Hematopoietic multipotent progenitor cell treated with erythropoietin and hydrocortisone succinate and interleukin-3 and kit ligand, for 6 days (in vitro differentiated cells): Measurements from ENCODE around the gene RBMX.
A peak's percentile ranks its signal among the peaks of the same experiment; 100 is the strongest.
"Not testable (repeated sequence)": the region's sequence is repeated elsewhere in the genome, so short reads cannot be mapped to it uniquely, and the experiment has no call there.

ENCODE experiments used
- DNase-seq: peaks from one replicate; pipeline ENCODE4 v3.0.0-alpha.2; 2015

RBMX gene

DNA sequence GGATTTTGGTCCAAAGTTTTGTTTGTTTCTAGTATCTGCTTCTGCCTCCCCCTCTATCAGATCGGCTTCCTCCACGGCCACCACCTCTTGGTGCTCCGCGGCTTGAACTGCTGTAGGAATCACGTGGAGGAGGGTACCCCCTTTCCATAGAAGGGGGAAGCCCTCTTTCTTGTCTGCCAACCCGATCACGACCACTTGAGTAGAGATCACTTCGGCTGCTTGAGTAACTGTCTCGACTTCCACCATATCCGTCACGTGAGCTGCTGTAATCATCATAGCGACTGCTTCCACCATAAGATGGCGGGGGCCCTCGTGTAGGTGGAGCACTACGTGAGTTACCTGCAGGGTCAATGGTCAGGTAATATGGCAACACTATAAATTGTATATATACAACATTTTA lies 6.4 kb downstream of the RBMX start:
- not testable (repeated sequence) for DNase-seq

DNA sequence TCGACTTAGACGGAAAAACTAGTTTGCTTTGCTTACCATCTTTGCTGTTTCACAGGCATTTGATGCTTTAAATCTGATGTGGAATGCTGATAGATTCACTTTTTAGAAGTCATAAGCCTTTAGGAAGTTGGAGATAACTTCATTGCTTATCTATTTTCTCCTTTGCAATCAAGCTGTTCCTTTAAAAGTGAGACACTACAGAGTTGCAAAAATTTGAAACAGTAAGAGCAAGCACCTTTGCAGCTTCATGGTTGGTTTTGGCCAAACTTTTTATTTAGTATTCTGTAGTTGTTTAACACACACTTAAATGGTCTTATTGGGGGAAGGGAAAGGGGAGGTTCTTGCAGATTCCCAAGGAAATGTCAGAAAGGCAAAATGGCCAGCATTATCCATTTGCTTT lies 7.3 kb downstream of the RBMX start:
- DNase-seq, result not testable (repeated sequence)

DNA sequence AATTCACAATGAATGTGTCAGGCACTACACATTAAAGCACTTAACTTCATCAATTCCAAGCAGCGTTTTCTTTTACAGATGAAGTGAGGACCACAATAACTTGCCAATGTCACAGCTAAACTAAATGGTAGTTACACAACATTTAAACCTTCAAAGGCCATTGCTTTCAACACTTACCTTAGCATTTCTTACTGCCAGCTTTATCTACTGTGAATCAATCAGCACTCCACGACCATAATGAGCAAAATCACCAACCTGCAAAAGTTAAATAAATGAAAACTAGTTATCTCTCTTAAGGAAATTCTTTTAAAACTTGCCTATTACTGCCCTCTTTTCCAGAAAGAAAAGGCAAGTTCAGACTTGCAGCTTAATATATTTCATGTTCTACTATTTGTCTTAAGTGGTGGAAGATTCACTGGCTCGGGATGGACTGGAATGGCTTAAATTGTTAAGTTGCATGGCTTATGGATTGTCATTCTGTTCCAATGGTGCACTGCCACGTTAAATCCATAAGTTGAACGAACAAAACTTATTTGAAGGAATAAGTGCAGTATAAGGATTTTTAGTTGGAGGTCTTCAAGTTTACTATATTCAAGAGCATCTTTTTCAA lies 8.3 kb downstream of the RBMX start:
- DNase-seq, result no peak

DNA sequence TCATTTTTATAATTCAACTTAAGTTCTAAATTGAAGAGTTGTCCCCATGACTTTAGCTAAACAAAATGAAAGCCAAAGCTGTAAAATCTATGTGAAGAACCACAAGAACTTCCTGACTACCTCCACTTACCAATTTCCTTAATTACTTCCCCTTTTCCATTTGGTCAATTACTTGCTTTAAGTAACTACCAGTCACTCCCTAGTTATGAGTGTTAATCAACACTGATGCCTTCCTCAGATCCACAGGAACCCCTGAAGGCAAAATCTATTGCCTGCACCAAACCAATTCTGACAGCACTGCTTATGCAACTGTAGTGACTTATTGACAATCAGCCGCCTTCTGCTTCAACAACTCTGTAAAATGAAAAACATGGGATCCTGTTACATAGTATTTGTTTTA lies 10.5 kb downstream of the RBMX start:
- DNase-seq, result no peak

DNA sequence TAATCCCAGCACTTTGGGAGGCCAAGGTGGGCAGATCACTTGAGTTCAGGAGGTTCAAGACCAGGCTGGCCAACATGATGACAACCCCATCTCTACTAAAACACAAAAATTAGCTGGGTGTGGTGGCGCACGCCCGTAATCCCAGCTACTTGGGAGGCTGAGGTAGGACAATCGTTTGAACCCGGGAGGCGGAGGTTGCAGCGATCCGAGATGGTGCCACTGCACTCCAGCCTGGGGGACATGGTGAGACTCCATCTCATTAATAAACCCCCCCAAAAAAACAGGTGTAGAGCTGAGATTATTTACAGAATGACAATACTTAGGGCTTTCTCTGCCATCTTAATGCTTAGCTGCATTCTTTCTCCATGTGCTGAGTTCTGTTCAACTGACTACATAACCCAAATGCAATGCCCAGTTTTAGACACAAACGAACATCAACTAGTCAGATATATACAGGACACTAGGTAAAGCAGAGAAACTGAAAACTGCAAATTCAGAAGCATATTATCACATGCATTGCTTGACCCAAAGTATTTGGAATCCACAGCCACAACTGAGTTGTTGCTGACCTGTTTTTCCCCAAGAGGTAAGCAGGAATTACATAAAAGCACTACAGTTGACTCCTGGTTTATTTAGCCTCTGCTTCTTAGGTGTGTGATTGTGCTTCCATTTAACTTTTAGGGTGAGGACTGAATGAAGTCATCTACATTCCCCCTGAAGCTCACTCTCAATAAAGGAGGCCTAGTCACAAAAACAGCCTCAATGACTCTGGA lies 12.1 kb downstream of the RBMX start:
- DNase-seq, result no peak

DNA sequence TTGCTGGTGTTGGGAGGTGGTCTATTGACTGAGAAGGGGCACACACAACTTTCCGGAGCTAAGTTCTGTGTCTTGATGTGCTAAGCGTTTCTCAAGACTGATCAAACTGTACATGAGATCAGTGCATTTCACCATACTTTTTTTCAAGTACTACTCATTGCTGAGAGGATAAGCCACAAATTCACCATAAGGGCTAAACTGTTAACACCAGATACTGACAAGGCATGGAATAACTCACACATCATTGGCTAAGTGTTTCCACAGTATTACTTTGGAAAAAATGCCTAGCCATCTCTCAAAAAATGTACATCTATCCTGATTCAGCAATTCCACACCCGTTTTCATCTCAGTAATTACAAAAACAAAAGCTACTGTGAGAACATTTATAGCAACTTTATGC lies 13.0 kb downstream of the RBMX start:
- no peak for DNase-seq

DNA sequence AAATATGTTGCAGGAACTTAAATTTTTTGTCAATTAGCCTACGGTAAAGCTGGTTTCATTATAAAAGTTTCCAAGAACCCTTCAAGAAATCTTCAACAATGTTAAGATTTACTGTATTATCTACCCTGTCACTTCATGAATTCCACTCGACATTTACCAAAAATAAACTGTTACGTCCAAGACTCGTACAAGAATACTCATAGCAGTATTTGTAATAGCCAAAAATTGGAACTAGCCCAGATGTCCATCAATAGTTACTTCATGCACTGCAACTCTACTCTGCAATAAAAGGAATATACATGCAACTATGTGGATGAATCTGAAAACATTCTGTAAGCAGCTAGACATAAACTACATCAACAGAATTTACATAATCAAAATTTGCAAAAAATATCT lies 13.4 kb downstream of the RBMX start:
- no peak for DNase-seq

DNA sequence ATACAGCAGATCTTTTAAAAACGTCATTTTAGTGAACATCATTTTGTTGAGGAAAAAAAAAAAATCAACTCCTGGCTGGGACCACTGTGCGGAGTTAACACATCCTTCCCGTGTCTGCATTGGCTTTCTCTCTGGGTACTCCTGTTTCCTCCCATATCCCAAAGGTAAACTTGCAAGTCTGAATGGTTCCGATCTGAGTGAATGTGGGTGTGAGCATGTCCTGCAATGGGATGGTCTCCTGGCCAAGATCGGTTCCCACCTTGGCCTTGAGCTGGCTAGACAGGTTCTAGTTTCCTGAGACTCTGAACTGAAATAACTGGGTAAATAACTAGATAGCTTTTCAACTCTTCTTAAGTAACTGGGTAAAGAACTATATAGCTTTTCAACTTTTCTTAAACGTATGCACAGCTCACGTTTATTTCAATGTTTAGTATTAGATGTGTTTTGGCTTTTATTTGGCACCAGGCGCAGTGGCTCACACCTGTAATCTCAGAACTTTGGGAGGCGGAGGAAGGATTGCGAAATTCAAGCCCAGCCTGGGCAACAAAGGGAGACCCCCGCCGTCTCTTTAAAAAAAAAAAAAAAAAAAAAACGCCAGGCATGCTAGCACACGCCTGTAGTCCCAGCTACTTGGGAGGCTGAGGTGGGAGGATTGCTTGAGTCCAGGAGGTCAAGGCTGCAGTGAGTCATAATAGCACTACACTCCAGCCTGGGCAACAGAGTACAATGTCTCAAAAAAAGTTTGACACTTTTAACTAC lies 14.0 kb downstream of the RBMX start:
- DNase-seq, result no peak

DNA sequence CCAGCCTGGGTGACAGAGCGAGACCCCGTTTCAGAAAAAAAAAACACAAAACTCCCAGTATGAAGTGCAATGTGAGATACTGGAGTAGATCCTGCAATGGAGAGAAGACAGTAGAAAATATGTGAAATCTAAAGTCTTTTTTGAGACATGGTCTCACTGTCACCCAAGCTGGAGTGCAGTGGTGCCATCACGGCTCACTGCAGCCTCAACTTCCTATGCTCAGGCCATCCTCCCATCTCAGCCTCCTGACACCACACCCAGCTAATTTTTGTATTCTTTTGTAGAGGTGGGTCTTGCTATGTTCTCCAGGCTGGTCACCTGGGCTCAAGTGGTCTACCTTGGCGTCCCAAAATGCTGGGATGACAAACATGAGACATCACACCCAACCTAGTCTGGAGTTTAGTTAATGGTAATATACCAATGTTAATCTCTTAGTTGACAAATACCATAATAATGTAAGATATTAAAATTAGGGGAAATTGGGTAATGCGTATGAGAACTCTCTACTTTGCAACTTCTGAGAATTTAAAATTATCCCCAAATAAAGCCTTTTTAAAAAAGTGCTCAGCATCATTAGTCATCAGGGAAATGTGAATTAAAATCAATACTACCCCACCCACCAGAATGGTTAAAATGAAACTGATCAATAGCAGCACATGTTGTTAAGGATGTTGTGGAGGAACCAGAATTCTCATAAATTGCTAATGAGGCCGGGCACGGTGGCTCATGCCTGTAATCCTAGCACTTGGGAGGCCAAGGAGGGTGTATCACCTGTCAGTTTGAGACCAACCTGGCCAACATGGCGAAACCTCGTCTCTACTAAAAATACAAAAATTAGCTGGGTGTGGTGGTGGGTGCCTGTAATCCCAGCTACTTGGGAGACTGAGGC lies 15.0 kb downstream of the RBMX start:
- DNase-seq, result no peak

DNA sequence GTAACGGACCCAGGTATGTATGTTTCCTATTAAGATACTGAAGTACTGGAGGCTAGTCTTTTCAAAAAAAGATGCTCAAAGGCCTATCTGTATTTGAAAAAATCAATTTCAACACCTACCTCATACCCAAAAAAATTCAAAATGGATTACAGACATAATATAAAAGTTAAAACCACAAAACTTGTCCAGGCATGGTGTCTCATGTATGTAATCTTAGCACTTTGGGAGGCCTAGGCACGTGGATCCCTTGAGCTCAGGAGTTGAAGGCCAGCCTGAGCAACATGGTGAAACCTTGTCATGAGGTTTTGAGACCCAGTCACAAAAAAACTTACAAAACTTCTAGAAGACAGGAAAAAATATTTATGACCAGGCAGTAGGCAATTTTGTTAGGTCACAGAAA lies 16.7 kb downstream of the RBMX start:
- no peak for DNase-seq

DNA sequence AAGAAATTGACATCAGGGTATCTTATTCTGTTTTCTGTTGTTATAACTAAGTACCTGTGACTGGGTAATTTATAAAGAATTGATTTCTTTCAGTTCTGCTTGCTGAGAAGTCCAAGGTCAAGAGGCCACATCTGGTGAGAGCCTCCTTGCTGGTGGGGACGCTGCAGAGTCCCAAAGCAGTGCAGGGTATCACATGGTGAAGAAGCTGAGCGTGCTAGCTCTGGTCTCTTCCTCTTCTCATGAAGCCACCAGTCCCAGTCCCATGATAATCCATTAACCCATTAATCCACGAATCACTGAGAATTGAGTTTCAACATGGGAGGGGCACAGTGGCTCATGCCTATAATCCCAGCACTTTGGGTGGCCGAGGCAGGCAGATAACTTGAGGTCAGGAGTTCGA lies 18.0 kb downstream of the RBMX start:
- no peak for DNase-seq

DNA sequence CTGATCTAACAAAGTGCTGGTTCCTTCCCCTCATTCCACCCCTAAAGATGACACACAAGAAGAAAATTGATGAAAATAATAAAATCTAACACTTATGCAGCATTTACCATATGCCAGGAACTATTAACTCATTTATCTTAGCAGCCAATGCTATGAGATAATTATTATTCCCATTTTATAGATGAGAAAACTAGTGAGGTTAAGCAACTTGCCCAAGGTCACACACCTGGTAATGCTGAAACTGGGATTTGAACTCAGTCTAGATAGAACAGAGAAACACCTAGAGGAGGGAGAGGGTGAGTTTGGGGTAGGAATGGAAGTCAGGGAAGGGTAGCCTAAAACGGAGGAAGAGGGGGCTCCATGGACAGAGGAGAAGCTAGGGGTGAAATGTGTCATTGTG lies 18.6 kb downstream of the RBMX start:
- no peak for DNase-seq

DNA sequence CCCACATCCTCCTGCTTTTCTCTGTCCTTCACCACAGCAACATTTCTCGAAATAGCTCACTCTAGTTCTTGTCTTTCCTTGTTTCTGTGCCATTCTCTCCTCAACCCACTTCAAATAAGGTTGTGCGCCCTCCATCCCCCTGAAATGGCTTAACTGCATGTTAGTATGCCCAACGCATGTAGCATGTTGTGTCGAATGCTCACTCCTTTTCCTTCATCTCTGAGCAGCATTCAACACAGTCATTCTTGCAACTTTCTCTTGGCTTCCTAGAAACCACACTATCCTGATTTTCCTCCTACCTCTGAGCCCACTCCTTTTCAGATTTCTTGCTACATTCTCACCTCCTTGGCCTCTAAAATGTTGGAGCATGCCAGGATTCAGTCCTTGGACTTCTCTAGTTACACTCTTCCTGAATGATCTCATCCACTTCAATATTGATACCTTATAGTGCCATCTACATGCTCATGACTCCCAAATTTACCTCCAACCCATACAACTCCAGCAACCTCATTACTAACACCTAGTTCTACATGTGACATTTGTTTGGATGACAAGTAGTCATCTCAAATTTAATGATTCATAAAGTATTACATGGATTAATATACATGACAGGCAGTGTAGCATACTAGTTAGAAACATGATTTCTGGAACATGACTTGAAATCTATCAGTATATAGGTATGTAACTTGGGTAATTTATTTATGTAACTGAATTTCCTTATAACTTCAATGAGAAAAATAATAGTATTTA lies 22.3 kb downstream of the RBMX start:
- no peak for DNase-seq

DNA sequence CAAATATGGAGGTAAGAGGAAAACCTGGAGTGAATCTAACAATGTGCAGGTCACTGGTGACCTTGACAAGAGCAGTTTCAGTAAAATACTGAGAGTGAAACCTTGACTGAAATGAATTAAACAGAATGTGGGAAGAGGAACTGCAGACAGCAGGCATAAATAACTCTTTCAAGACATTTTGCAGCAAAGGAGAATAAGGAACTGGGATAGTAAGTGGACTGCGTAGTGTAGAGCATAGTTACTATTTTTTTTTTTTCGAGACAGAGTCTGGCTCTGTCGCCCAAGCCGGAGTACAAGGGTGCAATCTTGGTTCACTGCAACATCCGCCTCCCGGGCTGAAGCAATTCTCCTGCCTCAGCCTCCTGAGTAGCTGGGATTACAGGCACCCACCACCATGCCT lies 24.0 kb downstream of the RBMX start:
- DNase-seq, result no peak

DNA sequence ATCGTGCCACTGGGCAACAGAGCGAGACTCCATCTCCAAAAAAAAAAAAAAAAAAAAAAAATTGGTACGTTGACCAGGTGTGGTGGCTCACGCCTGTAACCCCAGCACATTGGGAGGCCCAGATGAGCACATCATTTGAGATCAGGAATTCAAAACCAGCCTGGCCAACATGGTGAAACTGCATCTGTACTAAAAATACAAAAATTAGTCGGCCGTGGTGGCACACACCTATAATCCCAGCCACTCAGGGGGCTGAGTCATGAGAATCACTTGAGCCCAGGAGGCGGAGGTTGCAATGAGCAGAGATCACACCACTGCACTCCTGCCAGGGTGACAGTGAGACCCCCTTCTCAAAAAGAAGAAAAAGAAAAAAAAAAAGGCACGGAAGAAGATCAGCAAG lies 24.5 kb downstream of the RBMX start:
- no peak for DNase-seq

DNA sequence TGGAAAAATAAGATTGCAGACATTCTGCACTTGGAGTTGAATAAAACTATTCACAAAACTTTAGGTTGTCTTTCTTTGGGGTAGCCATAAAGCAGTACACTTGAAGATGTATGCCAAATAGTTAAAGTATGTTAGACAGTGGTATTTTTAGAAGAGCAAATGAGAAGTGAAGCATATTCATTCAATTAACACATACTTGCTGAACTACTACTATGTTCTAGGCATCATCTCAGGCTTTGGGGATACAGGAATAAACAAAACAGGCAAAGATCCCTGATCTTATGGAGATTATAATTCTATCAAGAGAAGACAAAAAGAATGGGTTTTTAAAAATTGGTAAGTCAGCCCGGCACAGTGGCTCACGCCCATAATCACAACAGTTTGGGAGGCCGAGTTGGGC lies 29.0 kb downstream of the RBMX start:
- DNase-seq, result no peak

DNA sequence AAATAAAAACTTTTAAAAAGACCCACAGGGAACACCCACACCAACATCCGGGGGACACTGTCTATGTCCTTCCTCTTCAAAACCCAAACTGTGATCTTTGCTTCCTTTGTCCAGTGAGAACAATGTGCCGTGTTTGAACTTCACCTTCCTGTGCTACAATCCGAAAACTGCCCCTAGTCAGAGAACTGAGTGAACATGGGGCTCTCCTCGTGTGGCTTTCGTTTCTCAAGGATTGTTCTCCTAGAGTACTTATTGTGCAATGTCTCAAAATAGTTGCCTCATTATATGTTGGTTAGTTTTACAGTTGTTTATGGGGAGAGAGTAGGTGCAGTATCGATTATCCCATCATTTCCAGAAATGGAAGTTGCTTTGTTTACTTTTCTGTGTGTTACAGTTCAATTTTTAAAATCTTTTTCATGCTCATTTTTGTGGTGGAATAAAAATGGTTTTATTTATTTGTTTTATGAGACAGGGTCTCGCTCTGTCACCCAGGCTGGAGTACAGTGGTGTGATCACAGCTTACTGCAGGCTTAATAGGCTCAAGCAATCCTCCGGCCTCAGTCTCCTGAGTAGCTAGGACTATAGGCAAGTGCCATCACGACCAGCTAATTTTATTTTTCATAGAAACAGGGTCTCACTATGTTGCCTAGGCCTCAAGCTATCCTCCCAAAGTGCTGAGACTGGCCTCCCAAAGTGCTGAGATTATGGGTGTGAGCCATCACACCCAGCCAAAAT lies 29.9 kb downstream of the RBMX start:
- DNase-seq, result peak; percentile 39

DNA sequence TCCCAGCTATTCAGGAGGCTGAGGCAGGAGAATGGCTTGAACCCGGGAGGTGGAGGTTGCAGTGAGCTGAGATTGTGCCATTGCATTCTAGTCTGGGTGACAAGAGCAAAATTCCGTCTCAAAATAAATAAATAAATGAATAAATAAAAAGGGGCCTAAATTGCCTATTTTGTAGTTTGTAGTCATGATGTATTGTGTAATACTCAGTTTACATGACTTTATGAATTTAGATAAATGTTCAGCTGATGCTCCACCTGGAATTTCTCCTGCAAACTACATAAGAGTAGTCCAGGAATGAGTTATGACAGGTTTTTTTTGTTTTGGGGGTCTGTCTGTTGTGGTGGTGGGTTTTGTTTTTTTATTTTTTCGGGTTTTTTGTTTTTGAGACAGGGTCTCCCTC lies 31.1 kb downstream of the RBMX start:
- DNase-seq, result no peak

DNA sequence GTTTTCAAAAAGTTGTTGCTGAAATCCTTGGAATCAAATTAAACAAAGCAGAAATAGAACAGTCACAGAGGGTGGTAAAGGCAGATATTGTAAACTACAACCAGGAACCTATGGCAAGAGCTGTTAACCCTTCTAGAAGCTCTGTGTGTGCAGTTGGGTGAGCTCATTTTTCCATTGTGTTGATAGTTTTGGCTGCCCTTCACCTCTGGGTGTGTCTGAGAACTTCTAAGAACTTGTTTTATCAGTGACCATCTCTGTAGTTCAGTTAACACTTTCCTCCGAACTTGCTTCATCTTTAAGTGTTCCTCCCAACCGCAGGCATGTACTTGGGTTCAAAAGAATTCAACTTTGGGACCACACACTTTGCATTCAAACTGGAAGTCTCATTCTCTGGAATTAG lies 32.7 kb downstream of the RBMX start:
- peak; percentile 84 for DNase-seq

DNA sequence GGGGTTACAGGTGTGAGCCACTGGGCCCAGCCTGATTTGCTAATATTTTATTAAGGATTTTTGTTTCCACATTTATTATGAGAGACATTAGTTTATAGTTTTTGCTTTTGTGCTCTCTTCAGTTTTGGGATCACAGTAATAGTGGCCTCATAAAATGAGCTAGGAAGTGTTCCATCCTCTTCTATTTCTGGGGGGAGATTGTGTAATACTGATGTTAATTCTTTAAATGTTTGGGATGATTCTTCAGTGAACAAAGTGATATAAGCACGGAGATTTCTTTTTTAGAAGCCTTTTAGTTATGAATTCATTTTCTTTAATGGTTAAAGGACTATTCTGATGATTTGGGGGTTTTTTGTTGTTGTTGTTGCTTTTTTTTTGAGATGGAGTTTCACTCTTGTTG lies 41.3 kb downstream of the RBMX start:
- no peak for DNase-seq

DNA sequence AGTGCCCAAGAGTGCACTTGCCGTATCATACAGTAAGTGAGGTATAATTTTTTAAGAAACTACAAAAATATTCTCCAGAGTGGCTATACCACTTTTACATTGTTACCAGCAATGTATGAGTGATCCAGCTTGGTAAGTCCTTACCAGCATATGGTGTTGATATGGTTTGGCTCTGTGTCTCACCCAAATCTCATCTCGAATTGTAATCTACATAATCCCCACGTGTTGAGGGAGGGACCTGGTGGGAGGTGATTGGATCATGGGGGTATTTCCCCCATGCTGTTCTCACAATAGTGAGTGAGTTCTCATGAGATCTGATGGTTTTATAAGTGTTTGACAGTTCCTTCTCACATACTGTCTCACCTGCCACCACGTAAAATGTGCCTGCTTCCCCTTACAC lies 44.8 kb downstream of the RBMX start:
- DNase-seq, result no peak

DNA sequence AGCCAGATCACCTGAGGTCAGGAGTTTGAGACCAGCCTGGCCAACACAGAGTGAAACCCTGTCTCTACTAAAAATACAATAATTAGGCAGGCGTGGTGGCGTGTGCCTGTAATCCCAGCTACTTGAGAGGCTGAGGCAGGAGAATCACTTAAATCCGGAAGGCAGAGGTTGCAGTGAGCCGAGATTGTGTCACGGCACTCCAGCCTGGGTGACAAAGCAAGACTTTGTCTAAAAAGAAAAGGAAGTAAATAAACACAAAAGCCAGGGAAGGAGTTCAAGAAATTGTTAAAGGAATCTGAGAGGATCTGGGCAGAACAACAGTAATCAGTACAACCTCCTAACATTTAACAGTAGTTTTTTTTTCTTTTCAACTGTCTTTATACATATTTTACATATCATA lies 51.1 kb downstream of the RBMX start:
- DNase-seq, result no peak
